Progenitor cell of endocrine pancreas (in vitro differentiated cells): ENCODE measurements around the gene PIGN. TPM values are rescaled to one million over a fixed set of nuclear protein-coding genes. Genes with fewer than 3 reads are reported as not detected.

ENCODE experiments used
- DNase-seq: peaks from one replicate; pipeline ENCODE4 v3.0.0; 2021; ENCODE audit warnings: low spot score; ENCODE audit not compliant: unreplicated experiment
- H3K27ac Mint-ChIP-seq: 2 replicates; pipeline ENCODE4 v1.8.0; 2021; ENCODE audit warnings: mild to moderate bottlenecking, moderate library complexity, mixed read lengths
- H3K27me3 Mint-ChIP-seq: 2 replicates; pipeline ENCODE4 v1.8.0; 2021; ENCODE audit warnings: mixed read lengths
- H3K36me3 Mint-ChIP-seq: 2 replicates; pipeline ENCODE4 v1.8.0; 2022; ENCODE audit warnings: mixed read lengths; ENCODE audit not compliant: insufficient read depth
- H3K4me1 Mint-ChIP-seq: 2 replicates; pipeline ENCODE4 v1.8.0; 2021; ENCODE audit warnings: low read depth, mixed read lengths
- H3K4me3 Mint-ChIP-seq: 2 replicates; pipeline ENCODE4 v1.8.0; 2021; ENCODE audit warnings: low read depth, mild to moderate bottlenecking, moderate library complexity, mixed read lengths
- H3K9me3 Mint-ChIP-seq: 2 replicates; pipeline ENCODE4 v1.8.0; 2021; ENCODE audit warnings: low read depth, mixed read lengths
- CTCF ChIP-seq: fragments of 200-600 bp; sonication (generic); IDR thresholded peaks from one replicate; pipeline ENCODE4 v1.5.0; 2021; ENCODE audit warnings: antibody characterized with exemption, mild to moderate bottlenecking; ENCODE audit not compliant: unreplicated experiment
- total RNA-seq: library from RNA; stranded (reverse); gene quantifications from 2 replicates; pipeline ENCODE4 v1.2.1, GENCODE V29; 2021

Gene PIGN
- total RNA-seq, 1 donor from 2014 or later: 35.9 TPM

- Mint-ChIP-seq H3K27ac (no peak overlapping the region), H3K27me3 (peaks cover 10% of the 10 kb centered on the region), H3K4me1 (no peaks in the 10 kb centered on the region), H3K4me3 (no peak overlapping the region), H3K36me3 (no peaks in the 10 kb centered on the region), H3K9me3 (no peaks in the 10 kb centered on the region)
- no peak for DNase-seq
- TF ChIP-seq CTCF: no peak
These were observed 158.1 kb downstream of the PIGN start for GRCh38 chr18:62028715-62029114.

GRCh38 chr18:62027914-62028520 lies 158.8 kb downstream of the PIGN start:
- Mint-ChIP-seq H3K4me1 (no peaks in the 10 kb centered on the region), H3K27ac (no peak overlapping the region), H3K27me3 (peaks cover 10% of the 10 kb centered on the region), H3K4me3 (no peak overlapping the region), H3K9me3 (no peaks in the 10 kb centered on the region), H3K36me3 (no peaks in the 10 kb centered on the region)
- no peak for TF ChIP-seq CTCF
- no peak for DNase-seq

GRCh38 chr18:62026586-62026985 lies 160.3 kb downstream of the PIGN start:
- Mint-ChIP-seq H3K4me1 (no peaks in the 10 kb centered on the region), H3K27ac (peak overlapping the region; percentile 15)
- TF ChIP-seq CTCF: no peak

GRCh38 chr18:62024983-62025382 lies 161.9 kb downstream of the PIGN start:
- Mint-ChIP-seq H3K9me3 (peaks cover 3% of the 10 kb centered on the region), H3K36me3 (no peaks in the 10 kb centered on the region), H3K27me3 (peaks cover 10% of the 10 kb centered on the region), H3K4me1 (no peaks in the 10 kb centered on the region), H3K27ac (no peak overlapping the region), H3K4me3 (no peak overlapping the region)
- no peak for TF ChIP-seq CTCF
- no peak for DNase-seq

More at GRCh38 chr18:62026586-62026985, 160.3 kb downstream of the PIGN start:
- DNase-seq: no peak
- Mint-ChIP-seq H3K27me3 (peaks cover 10% of the 10 kb centered on the region), H3K4me3 (no peak overlapping the region), H3K36me3 (no peaks in the 10 kb centered on the region), H3K9me3 (no peaks in the 10 kb centered on the region)

GRCh38 chr18:62023536-62023935 lies 163.3 kb downstream of the PIGN start:
- Mint-ChIP-seq H3K36me3 (no peaks in the 10 kb centered on the region), H3K4me3 (no peak overlapping the region)

More at GRCh38 chr18:62023536-62023935, 163.3 kb downstream of the PIGN start:
- Mint-ChIP-seq H3K27ac (no peak overlapping the region), H3K27me3 (peaks cover 2% of the 10 kb centered on the region), H3K9me3 (peaks cover 3% of the 10 kb centered on the region), H3K4me1 (no peaks in the 10 kb centered on the region)
- TF ChIP-seq CTCF: no peak
- no peak for DNase-seq
